AG04450 (cell line): ENCODE measurements around the gene UGDH. TPM values are rescaled to one million over a fixed set of nuclear protein-coding genes. Genes with fewer than 3 reads are reported as not detected.

Source experiments
- CTCF ChIA-PET: fragments of 300-600, 350-600 bp; formaldehyde crosslinking; extraction: SDS; loops from one replicate; lab custom pipeline; 2022; ENCODE audit warnings: antibody characterized with exemption, inconsistent platforms; lab: Charles Lee
- POLR2A ChIA-PET: fragments of 350-600 bp; formaldehyde crosslinking; extraction: SDS; loops from one replicate; lab custom pipeline; 2021; ENCODE audit warnings: antibody characterized with exemption, inconsistent platforms; lab: Yijun Ruan, JAX
- DNase-seq: peaks from one replicate; pipeline ENCODE4 v3.0.0-alpha.2; 2011; ENCODE audit warnings: low read depth, low spot score
- H3K27ac ChIP-seq: one replicate; pipeline ENCODE4 v1.5.1; 2012; ENCODE audit warnings: low read depth, low read length, control low read depth
- H3K27me3 ChIP-seq: one replicate; pipeline ENCODE4 v1.6.0; 2012; ENCODE audit warnings: low read length; ENCODE audit not compliant: control insufficient read depth, insufficient read depth
- H3K4me3 ChIP-seq: 2 replicates; pipeline ENCODE4 v1.5.1; 2011; ENCODE audit warnings: mild to moderate bottlenecking, low read depth, low read length, control low read depth
- H3K9me3 ChIP-seq: 2 replicates; pipeline ENCODE4 v1.5.1; 2012; ENCODE audit warnings: low read length; ENCODE audit not compliant: control insufficient read depth, insufficient read depth
- CTCF ChIP-seq: IDR thresholded peaks from 2 replicates; pipeline ENCODE4 v1.5.1; 2011; ENCODE audit warnings: low read depth, low read length, control low read depth, inconsistent platforms
- polyA plus RNA-seq: library from polyadenylated mRNA; depleted of rRNA; stranded (reverse); fragments of >200 nt; gene quantifications from 2 replicates; pipeline ENCODE4 v1.2.3, GENCODE V29; 2011

The UGDH gene
- polyA plus RNA-seq, 1 experiment, result 117 TPM

- CTCF ChIA-PET, result interaction anchor here (1.1 to 1.5 kb wide), 2 partner anchors 11 kb away, joined by 4 to 15 read pairs; no protein-coding TSS in a partner anchor
- POLR2A ChIA-PET, result no interaction called here
- TF ChIP-seq CTCF, result no peak
Measured at GRCh38 chr4:39480251-39480650, 47.0 kb downstream of the UGDH start.

GRCh38 chr4:39476187-39476895, 50.9 kb downstream of the UGDH start:
- DNase-seq, result no peak
- CTCF ChIA-PET, result no interaction called here
- Histone ChIP-seq H3K9me3 (no peaks in the 10 kb centered on the region; the same call in 1 of the 2 replicates), H3K4me3 (no peak overlapping the region), H3K27me3 (no peaks in the 10 kb centered on the region), H3K27ac (no peak overlapping the region)
- TF ChIP-seq CTCF, result no peak
- POLR2A ChIA-PET, result no interaction called here

More at GRCh38 chr4:39480251-39480650, 47.0 kb downstream of the UGDH start:
- DNase-seq, result no peak
- H3K9me3 ChIP-seq, result peaks cover 8% of the 10 kb centered on the region
- no peaks in the 10 kb centered on the region for H3K27me3 ChIP-seq
- H3K4me3 ChIP-seq, result no peak overlapping the region
- H3K27ac ChIP-seq, result no peak overlapping the region

- Histone ChIP-seq H3K27me3 (no peaks in the 10 kb centered on the region), H3K4me3 (no peak overlapping the region), H3K27ac (no peak overlapping the region), H3K9me3 (no peaks in the 10 kb centered on the region)
- CTCF ChIA-PET, result interaction anchor here (0.5 to 1.0 kb wide), 2 partner anchors 119 to 237 kb away, joined by 3 read pairs; no protein-coding TSS in a partner anchor
- DNase-seq, result no peak
- POLR2A ChIA-PET, result no interaction called here
- TF ChIP-seq CTCF, result no peak
Measured at GRCh38 chr4:39472396-39472795, 54.8 kb downstream of the UGDH start.

GRCh38 chr4:39470402-39470801, 56.8 kb downstream of the UGDH start:
- no peak for DNase-seq
- CTCF ChIA-PET, result interaction anchor here (2.6 kb wide), 1 partner anchor 505 kb away, joined by 23 read pairs; no protein-coding TSS in a partner anchor
- POLR2A ChIA-PET, result no interaction called here
- no peak overlapping the region for H3K4me3 ChIP-seq
- no peaks in the 10 kb centered on the region for H3K27me3 ChIP-seq
- H3K27ac ChIP-seq, result no peak overlapping the region
- no peaks in the 10 kb centered on the region for H3K9me3 ChIP-seq
- TF ChIP-seq CTCF, result no peak
